Dendritic cell treated with granulocyte-macrophage colony-stimulating factor and Interleukin-4, amounts not matched to agents 40 ng/mL and 50 ng/mL, for 4 days (primary cell): ENCODE data around the gene PHLDB2.

Experiments used
- H3K27ac Mint-ChIP-seq: one replicate; pipeline ENCODE4 v1.8.0; 2022; ENCODE audit warnings: mild to moderate bottlenecking, mixed read lengths
- H3K27me3 Mint-ChIP-seq: one replicate; pipeline ENCODE4 v1.8.0; 2022; ENCODE audit warnings: mild to moderate bottlenecking, mixed read lengths
- H3K36me3 Mint-ChIP-seq: one replicate; pipeline ENCODE4 v1.8.0; 2022; ENCODE audit warnings: low read depth, mixed read lengths
- H3K4me1 Mint-ChIP-seq: one replicate; pipeline ENCODE4 v1.8.0; 2022; ENCODE audit warnings: low read depth, mixed read lengths
- H3K4me3 Mint-ChIP-seq: one replicate; pipeline ENCODE4 v1.8.0; 2022; ENCODE audit warnings: mild to moderate bottlenecking, moderate library complexity, mixed read lengths
- H3K9me3 Mint-ChIP-seq: one replicate; pipeline ENCODE4 v1.8.0; 2022; ENCODE audit warnings: mixed read lengths
- intact Hi-C: fragments of 100-400 bp; cut with micrococcal nuclease; formaldehyde crosslinking; loops from one replicate; pipeline ENCODE4 v1.15.0; 2022

The PHLDB2 gene

GRCh38 chr3:111907151-111907550, 48.1 kb downstream of the PHLDB2 start:
- Mint-ChIP-seq H3K36me3 (no peaks in the 10 kb centered on the region), H3K4me1 (peaks cover 12% of the 10 kb centered on the region), H3K27ac (no peak overlapping the region), H3K27me3 (peaks cover 4% of the 10 kb centered on the region), H3K4me3 (no peak overlapping the region), H3K9me3 (no peaks in the 10 kb centered on the region)
- intact Hi-C loops: no loop called here

GRCh38 chr3:111910806-111911205, 51.7 kb downstream of the PHLDB2 start:
- no peaks in the 10 kb centered on the region for H3K9me3 Mint-ChIP-seq
- intact Hi-C loops: no loop called here
- no peak overlapping the region for H3K27ac Mint-ChIP-seq
- no peaks in the 10 kb centered on the region for H3K36me3 Mint-ChIP-seq
- H3K4me3 Mint-ChIP-seq: no peak overlapping the region
- H3K4me1 Mint-ChIP-seq: peaks cover 5% of the 10 kb centered on the region
- peaks cover 8% of the 10 kb centered on the region for H3K27me3 Mint-ChIP-seq

GRCh38 chr3:111911446-111911845, 52.4 kb downstream of the PHLDB2 start:
- Mint-ChIP-seq H3K4me1 (peaks cover 2% of the 10 kb centered on the region), H3K4me3 (no peak overlapping the region), H3K27me3 (peaks cover 8% of the 10 kb centered on the region)

GRCh38 chr3:111913163-111913763, 54.2 kb downstream of the PHLDB2 start:
- no peak overlapping the region for H3K4me3 Mint-ChIP-seq
- no peaks in the 10 kb centered on the region for H3K9me3 Mint-ChIP-seq
- H3K4me1 Mint-ChIP-seq: no peaks in the 10 kb centered on the region
- H3K36me3 Mint-ChIP-seq: no peaks in the 10 kb centered on the region
- intact Hi-C loops: no loop called here
- no peak overlapping the region for H3K27ac Mint-ChIP-seq
- peaks cover 8% of the 10 kb centered on the region for H3K27me3 Mint-ChIP-seq

More at GRCh38 chr3:111911446-111911845, 52.4 kb downstream of the PHLDB2 start:
- Mint-ChIP-seq H3K9me3 (no peaks in the 10 kb centered on the region), H3K27ac (no peak overlapping the region), H3K36me3 (no peaks in the 10 kb centered on the region)
- intact Hi-C loops: no loop called here

- Mint-ChIP-seq H3K27me3 (peaks cover 8% of the 10 kb centered on the region), H3K36me3 (no peaks in the 10 kb centered on the region), H3K27ac (no peak overlapping the region), H3K9me3 (no peaks in the 10 kb centered on the region), H3K4me1 (no peaks in the 10 kb centered on the region), H3K4me3 (no peak overlapping the region)
- intact Hi-C loops: no loop called here
Measured at GRCh38 chr3:111915905-111916304, 56.8 kb downstream of the PHLDB2 start.

GRCh38 chr3:111917300-111917699, 58.2 kb downstream of the PHLDB2 start:
- Mint-ChIP-seq H3K36me3 (no peaks in the 10 kb centered on the region), H3K9me3 (no peaks in the 10 kb centered on the region), H3K27ac (no peak overlapping the region), H3K27me3 (peaks cover 4% of the 10 kb centered on the region), H3K4me1 (no peaks in the 10 kb centered on the region), H3K4me3 (no peak overlapping the region)
- intact Hi-C loops: no loop called here

GRCh38 chr3:111919370-111920065, 60.5 kb downstream of the PHLDB2 start:
- H3K4me1 Mint-ChIP-seq: no peaks in the 10 kb centered on the region
- intact Hi-C loops: no loop called here
- H3K4me3 Mint-ChIP-seq: no peak overlapping the region
- H3K27ac Mint-ChIP-seq: no peak overlapping the region
- no peaks in the 10 kb centered on the region for H3K27me3 Mint-ChIP-seq
- H3K9me3 Mint-ChIP-seq: peaks cover 8% of the 10 kb centered on the region
- no peaks in the 10 kb centered on the region for H3K36me3 Mint-ChIP-seq

GRCh38 chr3:111921181-111921580, 62.1 kb downstream of the PHLDB2 start:
- intact Hi-C loops: no loop called here
- no peaks in the 10 kb centered on the region for H3K27me3 Mint-ChIP-seq
- H3K36me3 Mint-ChIP-seq: no peaks in the 10 kb centered on the region
- H3K4me3 Mint-ChIP-seq: no peak overlapping the region
- H3K9me3 Mint-ChIP-seq: peaks cover 8% of the 10 kb centered on the region
- H3K4me1 Mint-ChIP-seq: no peaks in the 10 kb centered on the region
- no peak overlapping the region for H3K27ac Mint-ChIP-seq

- no peak overlapping the region for H3K4me3 Mint-ChIP-seq
- no peaks in the 10 kb centered on the region for H3K36me3 Mint-ChIP-seq
- no peak overlapping the region for H3K27ac Mint-ChIP-seq
- H3K4me1 Mint-ChIP-seq: no peaks in the 10 kb centered on the region
- no peaks in the 10 kb centered on the region for H3K27me3 Mint-ChIP-seq
- peaks cover 8% of the 10 kb centered on the region for H3K9me3 Mint-ChIP-seq
- intact Hi-C loops: no loop called here
Measured at GRCh38 chr3:111923095-111923771, 64.2 kb downstream of the PHLDB2 start.

GRCh38 chr3:111923806-111924205, 64.7 kb downstream of the PHLDB2 start:
- H3K4me1 Mint-ChIP-seq: no peaks in the 10 kb centered on the region
- H3K4me3 Mint-ChIP-seq: no peak overlapping the region
- no peaks in the 10 kb centered on the region for H3K36me3 Mint-ChIP-seq
- H3K27ac Mint-ChIP-seq: no peak overlapping the region
- peaks cover 8% of the 10 kb centered on the region for H3K9me3 Mint-ChIP-seq
- intact Hi-C loops: no loop called here
- H3K27me3 Mint-ChIP-seq: no peaks in the 10 kb centered on the region

GRCh38 chr3:111924283-111924682, 65.2 kb downstream of the PHLDB2 start:
- intact Hi-C loops: no loop called here
- H3K9me3 Mint-ChIP-seq: peaks cover 8% of the 10 kb centered on the region
- no peak overlapping the region for H3K27ac Mint-ChIP-seq
- no peaks in the 10 kb centered on the region for H3K36me3 Mint-ChIP-seq
- no peaks in the 10 kb centered on the region for H3K27me3 Mint-ChIP-seq
- H3K4me1 Mint-ChIP-seq: no peaks in the 10 kb centered on the region
- no peak overlapping the region for H3K4me3 Mint-ChIP-seq

- no peaks in the 10 kb centered on the region for H3K36me3 Mint-ChIP-seq
- H3K27ac Mint-ChIP-seq: no peak overlapping the region
- no peak overlapping the region for H3K4me3 Mint-ChIP-seq
- H3K27me3 Mint-ChIP-seq: no peaks in the 10 kb centered on the region
- H3K9me3 Mint-ChIP-seq: peaks cover 8% of the 10 kb centered on the region
- intact Hi-C loops: no loop called here
- no peaks in the 10 kb centered on the region for H3K4me1 Mint-ChIP-seq
Measured at GRCh38 chr3:111926266-111926676, 67.2 kb downstream of the PHLDB2 start.

GRCh38 chr3:111928613-111929012, 69.5 kb downstream of the PHLDB2 start:
- peaks cover 1% of the 10 kb centered on the region for H3K27me3 Mint-ChIP-seq
- no peak overlapping the region for H3K27ac Mint-ChIP-seq
- peaks cover 4% of the 10 kb centered on the region for H3K9me3 Mint-ChIP-seq
- no peaks in the 10 kb centered on the region for H3K36me3 Mint-ChIP-seq
- intact Hi-C loops: no loop called here
- H3K4me1 Mint-ChIP-seq: no peaks in the 10 kb centered on the region
- H3K4me3 Mint-ChIP-seq: no peak overlapping the region

- Mint-ChIP-seq H3K27ac (no peak overlapping the region), H3K4me3 (no peak overlapping the region), H3K4me1 (no peaks in the 10 kb centered on the region), H3K9me3 (no peaks in the 10 kb centered on the region), H3K36me3 (no peaks in the 10 kb centered on the region), H3K27me3 (peaks cover 1% of the 10 kb centered on the region)
- intact Hi-C loops: no loop called here
Measured at GRCh38 chr3:111929484-111929883, 70.4 kb downstream of the PHLDB2 start.
